ENCODE data around the gene ZNF189.

The ZNF189 gene

DNA sequence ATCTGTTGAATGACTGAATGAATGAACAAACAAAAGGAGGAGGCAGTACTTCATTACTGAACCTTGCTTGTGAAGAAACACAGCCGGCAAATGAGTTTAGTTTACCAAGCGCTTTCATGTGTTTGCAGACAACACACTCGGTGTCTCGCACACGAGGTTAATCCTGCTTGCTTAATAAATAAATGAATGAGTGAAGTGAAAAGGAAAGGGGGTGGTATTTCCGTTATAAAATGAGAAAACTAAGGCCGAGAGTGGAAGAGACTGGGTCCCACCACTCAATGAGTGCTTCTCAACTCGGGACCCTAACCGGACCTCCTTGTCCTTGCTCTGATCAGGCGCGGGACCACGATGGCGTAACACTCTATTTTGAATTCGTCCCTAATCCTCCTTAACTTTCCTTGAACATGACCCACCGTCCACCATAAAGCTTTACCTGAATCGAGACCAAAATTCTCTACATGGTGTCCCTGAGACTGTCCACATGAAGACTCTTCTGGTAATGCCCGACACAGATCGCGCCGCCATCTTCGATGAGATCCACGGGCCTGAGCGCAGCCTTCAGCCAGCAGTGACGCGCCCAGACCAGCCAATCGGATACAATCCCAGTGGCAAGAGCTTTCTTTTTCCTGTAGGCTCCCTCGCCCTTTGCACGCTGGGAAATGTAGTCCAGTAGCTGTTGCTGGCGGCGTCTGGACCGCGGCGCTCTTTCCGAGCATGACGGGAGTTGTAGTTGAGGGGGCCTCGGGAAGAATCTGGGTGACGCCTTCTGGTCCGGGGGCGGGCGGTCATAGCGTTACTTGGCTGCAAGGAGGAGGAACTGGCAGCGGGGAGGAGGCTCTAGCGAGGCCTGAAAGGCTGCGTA lies at the start of gene ZNF189, which contains the start of gene MRPL50:
Gene ZNF189, plus strand, starts transcription at position 784 of the 862 bp plus-strand sequence. CDS start 306 bp downstream, outside the sequence.
Gene MRPL50, minus strand, starts transcription at position 551 of the 862 bp plus-strand sequence. Its CDS starts 26 bp downstream, at position 525.
- peak; percentile 100 for DNase-seq

GRCh38 chr9:101350285-101350684 lies 48.4 kb upstream of the ZNF189 start:
- no peak for DNase-seq

- no peak for DNase-seq
These were observed 45.7 kb upstream of the ZNF189 start for GRCh38 chr9:101352892-101353463.

DNA sequence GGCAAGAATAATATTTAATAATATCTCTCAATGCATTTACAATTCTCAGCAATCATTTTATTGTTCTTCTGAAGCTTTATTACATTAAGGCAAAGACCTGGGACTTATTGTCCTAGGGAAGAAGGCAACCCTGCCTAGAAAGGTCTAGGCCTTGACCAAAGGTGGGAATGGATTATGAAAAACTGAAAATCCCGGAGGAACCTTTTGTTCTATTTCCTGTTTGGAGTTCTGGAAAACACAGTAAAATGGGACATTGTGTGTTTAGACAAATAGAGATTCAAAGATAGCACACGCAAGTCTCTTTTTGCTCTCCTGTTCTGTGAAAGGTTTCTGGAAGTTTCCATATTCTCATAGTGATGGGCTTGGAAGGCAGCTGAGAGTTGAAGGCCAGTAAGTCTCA lies 45.0 kb upstream of the ZNF189 start:
- no peak for DNase-seq

DNA sequence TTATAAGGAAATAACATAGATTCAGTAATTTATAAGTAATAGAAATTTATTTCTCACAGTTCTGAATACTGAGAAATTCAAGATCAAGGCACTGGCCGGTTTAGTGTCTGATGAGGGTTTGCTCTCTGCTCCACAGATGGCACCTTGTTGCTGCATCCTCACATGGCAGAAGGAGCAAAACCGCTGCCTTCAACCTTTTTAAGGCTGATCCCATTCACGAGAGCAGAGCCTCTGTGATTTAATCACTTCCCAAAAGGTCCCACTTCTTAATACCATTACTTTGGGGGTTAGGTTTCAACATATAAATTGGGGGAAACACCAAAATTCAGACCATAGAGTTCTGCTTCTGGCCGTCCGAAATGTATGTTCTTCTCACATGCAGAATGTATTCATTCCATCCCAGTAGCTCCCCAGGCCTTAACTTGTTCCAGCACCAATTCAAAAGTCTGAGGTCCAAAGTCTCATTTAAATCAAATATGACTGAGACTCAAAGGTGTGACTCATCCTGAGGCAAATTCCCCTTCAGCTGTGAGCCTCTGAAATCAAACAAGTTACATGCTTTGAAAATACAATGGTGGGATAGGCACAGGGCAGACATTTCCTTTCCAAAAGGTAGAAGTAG lies 44.4 kb upstream of the ZNF189 start:
- no peak for DNase-seq

GRCh38 chr9:101354765-101355708 lies 43.6 kb upstream of the ZNF189 start:
- no peak for DNase-seq

DNA sequence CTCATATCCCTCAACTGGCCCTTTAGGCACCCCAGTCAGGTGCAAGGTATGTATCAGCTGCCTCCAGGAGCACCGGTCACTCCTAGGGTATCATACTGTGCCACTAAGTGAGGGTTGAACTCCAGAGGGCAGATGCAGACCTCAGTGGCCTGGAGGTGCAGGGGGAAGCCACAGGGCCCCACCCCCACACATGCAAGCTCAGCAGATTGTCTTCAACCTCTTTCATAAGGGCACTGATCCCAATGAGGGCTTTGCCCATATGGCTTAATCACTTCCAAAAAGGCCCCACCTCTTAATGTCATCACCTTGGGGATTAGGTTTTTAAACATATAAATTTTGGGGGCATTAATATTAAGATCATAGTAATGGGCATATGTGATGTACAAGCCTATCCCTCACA lies 42.0 kb upstream of the ZNF189 start:
- no peak for DNase-seq

GRCh38 chr9:101359679-101360078 lies 39.0 kb upstream of the ZNF189 start:
- no peak for DNase-seq

- no peak for DNase-seq
These were observed 38.0 kb upstream of the ZNF189 start for GRCh38 chr9:101360647-101361046.

- DNase-seq = no peak
These were observed 36.2 kb upstream of the ZNF189 start for GRCh38 chr9:101362450-101362849.

DNA sequence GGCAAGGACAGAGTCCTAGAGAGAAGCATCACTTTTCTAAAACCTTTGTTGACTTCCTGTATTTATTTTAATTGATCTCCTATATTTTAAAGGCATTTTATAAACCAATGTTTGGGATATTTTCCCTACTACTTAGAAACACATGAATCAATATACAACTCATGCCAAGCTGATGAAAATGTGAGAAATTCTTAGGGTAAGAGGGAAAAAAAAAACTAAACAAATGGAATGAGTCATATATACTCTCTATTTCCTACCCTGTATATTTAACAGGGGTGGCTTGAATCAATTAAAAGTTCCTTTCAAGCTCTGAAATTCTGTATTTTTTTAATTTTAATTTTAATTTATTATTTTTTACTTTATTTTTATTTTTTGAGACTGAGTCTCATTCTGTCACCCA lies 33.5 kb upstream of the ZNF189 start:
- no peak for DNase-seq

DNA sequence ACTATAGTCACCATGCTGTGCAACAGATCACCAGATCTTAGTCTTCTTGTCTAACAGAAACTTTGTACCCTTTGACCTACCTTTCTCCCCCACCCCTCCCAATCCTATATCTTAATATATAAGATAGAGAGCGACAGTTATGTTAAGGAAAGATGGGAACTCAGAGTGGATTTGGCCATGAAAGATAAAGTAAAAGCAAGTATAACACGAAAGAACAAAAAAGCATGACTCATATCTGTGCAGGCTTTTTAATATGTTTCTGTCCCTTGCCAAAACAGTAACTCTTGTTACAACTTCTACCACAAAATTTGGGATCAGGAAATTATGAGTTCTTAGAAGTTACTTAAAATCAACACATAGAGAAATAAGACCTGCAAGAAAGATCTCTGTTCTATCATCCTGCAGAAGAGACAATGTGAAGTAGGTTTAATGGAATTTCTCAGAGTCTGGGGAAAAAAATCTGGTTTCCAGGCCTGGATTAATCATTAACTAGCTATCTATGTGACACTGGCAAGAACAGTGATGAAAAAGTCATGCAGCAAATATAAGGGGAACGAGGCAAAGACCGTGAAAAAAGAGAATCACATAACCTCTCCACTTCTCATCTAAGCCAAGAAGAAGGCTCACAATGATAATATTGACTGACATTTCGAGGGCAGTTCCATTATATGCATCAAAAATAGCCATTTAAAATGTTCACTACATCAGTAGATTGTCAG lies 32.5 kb upstream of the ZNF189 start:
- DNase-seq = no peak

- no peak for DNase-seq
These were observed 31.3 kb upstream of the ZNF189 start for GRCh38 chr9:101367323-101367722.

DNA sequence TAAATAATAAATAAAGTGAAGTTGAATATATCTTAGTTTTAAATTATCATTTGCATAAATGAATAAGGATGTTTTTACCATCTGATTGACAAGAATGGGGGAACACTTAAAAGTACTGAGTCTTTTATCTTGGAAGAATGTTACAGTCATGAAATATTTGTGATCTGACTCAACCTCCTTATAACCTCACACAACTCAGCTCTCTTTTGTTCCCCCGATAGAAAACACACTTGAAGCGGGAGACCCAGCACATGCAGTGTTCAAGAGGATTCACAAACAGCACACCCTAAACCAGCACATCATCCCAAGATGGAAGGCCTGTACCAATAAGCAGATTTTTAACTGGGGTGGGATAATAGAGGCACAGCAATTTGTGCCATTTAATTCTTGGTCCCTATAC lies 29.4 kb upstream of the ZNF189 start:
- DNase-seq = no peak

- no peak for DNase-seq
These were observed 28.6 kb upstream of the ZNF189 start for GRCh38 chr9:101369884-101370531.

- no peak for DNase-seq
These were observed 26.8 kb upstream of the ZNF189 start for GRCh38 chr9:101371813-101372212.

- DNase-seq = no peak
These were observed 26.1 kb upstream of the ZNF189 start for GRCh38 chr9:101372327-101373118.

DNA sequence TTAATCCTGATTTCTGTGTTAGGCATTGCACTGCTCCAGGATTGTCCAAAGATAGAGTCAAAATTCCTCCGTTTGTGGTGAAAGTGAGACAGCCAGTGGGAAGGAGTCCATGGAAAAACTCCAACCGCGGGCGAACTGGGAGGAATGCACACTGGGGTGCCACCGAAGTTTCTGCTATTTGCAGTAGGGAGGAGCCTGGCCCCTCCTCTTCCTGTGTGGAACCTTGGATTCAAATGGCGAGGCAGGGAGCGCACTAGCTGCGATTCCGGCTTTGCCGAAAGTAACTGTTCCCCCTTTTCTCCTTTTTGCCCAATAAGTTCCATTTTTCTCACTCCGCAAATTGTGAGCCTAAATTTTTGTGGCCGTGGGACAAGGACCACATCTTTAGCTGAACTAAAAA lies 23.1 kb upstream of the ZNF189 start:
- DNase-seq = no peak

DNA sequence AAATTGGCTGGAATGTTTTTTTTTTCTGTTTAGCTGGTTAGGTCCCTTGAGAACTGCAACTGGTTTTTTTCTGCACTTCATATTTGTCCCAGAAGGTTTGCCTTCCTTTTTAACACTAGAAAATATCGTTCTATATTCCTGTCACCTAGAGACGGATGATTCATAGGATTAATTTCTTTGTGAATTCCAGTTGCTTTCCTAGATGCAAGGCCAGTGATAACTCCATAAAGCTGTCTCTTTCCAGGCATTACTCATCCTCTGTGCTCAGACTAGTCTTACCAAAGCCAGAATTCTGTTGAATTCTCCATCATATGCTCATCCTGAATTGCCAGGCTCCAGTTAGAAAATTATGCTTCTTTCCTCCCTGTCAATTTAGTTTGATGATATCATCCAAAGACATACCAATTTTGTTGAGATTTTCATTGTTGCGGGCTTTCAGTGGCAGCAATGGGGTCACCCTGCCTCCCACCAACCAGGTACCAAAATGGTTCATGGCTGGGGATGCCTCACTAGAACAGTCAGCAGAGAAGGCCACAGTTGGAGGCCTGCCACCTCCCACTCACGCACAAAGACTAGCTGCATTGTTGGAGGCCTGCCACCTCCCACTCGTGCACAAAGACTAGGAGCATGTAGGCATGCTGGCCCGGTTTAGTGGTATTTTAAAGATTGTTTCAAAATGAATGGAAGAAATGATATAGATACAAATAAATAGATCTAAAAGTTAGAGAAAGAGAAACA lies 22.4 kb upstream of the ZNF189 start:
- no peak for DNase-seq

GRCh38 chr9:101380295-101380694 lies 18.4 kb upstream of the ZNF189 start:
- no peak for DNase-seq

Data from inflammatory macrophage treated with lipopolysaccharide for 4 hours (primary cell).